HG03039 (cell line): ENCODE data around the gene GDF2.

ENCODE experiments used
- ATAC-seq: cut with Tn5 transposase; IDR thresholded peaks from one replicate; pipeline ENCODE4 v1.9.1; 2021; ENCODE audit warnings: mild to moderate bottlenecking, moderate library complexity; ENCODE audit not compliant: unreplicated experiment

GDF2 gene

DNA sequence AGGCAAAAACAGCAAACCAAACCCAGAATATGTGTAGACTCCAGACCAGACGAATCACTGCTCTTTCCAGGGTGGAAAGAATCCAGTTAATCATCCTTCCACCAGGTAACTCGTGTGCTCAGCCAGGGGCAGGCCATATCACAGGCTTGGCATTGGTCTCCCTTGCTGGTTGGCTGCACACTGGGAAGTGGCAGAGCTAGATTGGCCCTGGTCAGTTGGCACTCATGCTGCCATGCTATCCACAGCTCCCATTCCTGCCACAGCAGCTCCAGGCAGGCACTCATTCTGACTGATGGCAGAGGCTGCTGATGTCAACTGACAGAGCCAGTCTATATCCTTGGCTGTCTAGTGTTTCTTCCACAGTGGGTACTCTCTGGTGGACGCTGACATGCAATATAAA is 31.9 kb upstream of the GDF2 start:
- no peak for ATAC-seq

DNA sequence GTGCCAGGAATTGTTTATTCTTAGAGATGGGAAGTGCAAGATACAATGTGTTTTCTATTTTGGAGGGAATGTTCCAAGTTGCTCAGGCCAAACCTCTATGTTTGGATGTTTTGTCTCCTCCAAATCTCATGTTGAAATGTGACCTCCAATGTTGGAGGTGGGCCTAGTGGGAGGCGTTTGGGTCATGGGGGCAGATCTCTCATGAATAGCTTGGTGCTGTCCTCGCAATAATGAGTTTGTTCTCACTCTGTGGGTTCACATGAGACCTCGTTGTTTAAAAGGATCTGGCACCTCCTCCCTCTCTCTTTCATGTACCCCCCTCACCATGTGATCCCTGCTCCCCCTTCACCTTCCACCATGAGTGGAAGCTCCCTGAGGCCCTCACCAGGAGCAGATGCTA is 30.6 kb upstream of the GDF2 start:
- no peak for ATAC-seq

DNA sequence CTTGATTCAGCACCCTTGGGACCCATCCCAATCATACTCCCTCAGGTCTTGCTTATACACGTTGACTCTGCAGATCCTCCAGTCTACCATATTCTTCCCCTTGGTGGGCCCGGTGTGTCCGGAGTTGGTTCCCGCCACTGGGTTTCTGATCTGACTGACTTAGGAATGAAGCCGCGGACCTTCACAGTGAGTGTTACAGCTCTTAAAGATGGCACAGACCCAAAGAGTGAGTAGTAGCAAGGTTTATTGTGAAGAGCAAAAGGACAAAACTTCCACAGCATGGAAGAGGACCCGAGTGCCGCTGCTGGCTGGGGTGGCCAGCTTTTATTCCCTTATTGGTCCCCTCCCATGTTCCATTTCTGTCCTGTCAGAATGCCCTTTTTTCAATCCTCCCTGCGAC is 28.2 kb upstream of the GDF2 start:
- ATAC-seq: no peak

DNA sequence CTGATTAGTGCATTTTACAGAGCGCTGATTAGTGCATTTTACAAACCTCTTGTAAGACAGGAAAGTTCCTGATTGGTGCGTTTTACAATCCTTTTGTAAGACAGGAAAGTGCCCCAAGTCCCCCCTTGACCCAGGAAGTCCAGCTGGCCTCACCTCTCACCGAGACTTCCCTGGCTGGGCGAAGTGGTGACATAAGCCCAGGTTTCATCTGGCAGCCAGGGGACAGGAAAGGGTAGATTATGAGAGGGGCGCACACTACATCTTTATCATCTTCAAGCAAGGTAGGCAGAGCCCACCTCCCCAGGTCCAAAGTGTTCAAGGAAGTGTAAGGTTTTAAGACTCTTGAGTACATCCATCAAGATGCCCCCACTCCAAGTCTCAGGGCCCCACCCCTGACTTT is 27.8 kb upstream of the GDF2 start:
- ATAC-seq: no peak

DNA sequence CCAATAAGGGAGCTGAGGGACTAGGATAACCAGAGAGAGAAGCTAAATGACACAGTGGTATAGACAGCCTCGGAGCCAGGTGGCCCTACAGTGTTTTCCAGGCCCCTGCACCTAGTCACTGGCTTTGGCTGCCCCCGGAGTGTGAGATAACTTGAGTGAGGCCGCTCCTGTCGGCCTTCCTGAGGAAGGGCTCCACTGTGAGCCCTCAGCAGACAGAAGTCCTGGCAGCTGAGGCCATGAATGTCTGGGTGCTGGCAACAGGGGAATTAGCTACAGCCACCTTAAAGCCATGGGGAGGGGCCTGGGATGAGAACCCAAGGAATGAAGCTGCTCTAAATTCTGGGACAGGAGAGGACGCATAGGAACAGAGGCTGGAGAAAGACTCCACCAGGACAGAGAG is 26.8 kb upstream of the GDF2 start:
- ATAC-seq: no peak

DNA sequence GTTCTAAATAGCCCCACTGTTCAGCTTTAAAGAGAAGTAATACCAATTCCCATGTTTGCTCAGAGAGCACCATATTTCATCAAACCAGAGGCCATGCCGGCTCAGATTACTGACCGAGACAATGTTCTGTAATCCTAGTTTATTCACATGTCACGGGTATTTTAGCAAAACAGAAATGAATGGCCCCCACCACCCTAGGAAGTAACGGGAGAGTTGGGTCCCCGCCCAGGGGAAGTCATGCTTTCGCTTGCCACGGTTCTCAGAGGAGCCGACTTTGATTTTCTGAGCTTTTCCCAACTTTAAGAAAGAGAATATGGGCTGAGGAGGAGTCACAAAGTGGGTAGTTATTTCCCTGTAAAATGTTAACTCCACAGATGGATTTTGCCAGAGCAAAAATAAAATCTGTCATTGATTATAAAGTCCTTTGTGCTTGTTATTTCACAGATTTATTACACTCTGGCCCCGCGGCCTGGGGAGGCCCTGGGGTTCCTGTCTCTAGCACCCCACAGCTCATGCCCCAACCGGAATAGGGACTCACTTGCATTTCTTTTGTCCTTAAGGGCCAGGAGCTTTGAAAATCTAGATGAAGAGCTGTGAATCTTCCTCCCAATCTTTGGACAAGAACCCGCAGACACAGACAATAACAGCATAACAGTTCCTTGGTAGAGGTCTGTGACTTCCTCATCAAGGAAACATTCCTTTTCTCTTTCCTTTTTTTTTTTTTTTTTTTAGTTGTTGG is 25.9 kb upstream of the GDF2 start:
- ATAC-seq: no peak

DNA sequence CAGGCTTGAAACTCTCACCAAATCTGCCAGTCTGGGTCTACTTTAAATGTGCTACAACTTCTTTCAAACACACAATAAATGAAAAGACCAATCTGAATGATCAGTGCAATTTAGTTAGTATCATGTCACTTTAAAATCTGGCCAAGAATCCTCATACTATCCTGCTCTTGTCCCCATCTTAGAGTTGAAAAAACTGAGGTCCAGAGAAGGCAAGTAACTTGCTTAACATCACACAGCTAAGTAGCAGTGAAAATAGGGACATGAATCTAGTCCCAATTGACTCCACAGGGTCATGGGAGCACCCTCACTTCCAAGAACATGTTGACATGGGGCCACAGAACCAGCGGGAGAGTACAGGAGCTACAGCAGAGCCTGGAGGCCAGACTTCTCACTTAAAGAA is 25.3 kb upstream of the GDF2 start:
- no peak for ATAC-seq

DNA sequence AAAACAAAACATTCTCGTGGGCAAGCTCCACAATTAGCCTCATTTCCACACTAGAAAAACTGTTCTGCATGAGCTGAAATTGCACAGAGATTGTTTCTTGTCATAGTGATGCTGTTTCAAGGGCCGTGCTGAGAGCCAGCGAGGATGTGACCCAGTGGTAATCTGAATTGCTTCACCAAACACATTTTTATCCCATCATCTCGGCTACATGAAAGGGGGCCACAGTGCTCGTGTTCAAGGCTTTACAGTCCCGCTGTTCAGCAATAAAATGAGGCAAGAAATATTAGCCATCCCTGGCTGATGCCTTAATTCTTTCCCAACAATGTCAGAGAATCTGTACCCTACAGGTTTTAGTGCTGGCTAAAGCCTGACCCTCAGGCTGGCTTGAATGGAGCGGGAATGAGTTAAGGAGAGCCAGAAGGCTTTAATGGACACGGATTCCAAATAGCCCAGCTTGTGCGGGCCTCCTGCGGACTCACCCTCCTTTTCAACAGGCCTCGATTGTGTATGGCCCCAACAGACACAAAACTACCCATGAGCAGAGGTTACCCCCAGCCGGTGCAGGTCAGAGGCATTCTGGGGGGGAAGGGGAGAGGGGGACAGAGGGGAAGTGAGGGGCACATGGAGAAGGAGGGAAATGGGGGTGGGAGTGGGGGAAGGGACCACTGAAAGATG is 24.3 kb upstream of the GDF2 start:
- no peak for ATAC-seq

DNA sequence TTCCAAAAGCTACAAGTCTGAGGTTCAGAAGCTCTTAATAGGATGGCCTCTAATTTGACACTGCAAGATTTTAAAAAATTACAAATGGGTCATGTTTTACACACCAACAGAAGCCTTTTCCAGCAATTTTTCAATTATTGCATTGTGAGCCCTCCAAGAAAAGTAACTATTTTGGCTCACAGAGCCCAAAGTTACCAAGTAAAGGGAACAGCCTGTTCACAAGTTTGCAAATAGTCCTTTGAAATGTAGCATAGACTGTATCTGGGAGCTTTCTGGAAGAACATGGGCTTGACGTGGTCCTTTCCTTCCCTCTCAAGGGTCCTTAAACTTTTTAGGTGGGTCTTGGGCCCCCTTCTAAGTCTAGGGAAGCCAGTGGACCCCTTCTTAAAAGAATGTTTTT is 23.5 kb upstream of the GDF2 start:
- ATAC-seq: no peak

DNA sequence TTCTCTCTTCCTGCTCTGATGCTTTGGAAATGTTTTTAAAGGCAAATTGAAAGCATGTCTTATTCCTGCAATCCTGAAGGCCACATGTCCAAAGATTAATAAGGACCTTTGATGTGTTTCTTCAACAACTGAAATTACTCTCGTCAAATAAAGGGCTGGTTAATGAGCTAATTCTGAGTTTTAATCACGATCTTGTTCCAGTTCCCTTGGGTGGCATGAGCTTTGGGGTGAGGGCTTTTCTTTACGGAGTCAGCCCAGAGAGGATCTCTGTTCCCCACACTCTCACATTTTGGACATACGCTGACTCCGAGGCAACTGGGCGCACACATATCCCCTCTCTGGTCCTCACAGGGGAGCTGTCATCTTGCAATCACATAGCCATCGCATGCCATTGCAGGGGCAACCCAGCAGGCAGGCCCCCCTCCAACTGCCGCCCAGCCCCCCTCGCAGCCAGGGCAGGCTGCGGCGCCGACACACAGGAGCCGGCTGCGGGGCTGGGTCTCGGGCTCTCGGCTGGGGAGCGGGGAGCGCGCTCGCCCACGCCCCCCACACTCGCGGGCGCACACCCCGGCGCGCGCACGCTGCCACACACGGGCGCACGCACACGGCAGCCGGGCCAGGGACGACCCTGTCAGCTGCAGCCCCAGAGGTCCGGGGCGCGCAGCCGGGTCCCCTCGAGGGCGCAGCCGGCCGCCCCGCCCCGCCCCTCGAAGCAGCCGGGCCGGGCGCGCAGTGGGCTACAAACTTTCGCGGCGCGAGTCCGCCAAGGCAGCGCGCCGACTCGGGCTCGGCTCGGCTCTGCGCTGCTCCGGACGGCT is 22.4 kb upstream of the GDF2 start, which contains the start of gene GDF10:
Gene GDF10, plus strand, starts transcription at position 587 of the 818 bp plus-strand sequence. CDS start 455 bp downstream, outside the sequence.
- no peak for ATAC-seq

DNA sequence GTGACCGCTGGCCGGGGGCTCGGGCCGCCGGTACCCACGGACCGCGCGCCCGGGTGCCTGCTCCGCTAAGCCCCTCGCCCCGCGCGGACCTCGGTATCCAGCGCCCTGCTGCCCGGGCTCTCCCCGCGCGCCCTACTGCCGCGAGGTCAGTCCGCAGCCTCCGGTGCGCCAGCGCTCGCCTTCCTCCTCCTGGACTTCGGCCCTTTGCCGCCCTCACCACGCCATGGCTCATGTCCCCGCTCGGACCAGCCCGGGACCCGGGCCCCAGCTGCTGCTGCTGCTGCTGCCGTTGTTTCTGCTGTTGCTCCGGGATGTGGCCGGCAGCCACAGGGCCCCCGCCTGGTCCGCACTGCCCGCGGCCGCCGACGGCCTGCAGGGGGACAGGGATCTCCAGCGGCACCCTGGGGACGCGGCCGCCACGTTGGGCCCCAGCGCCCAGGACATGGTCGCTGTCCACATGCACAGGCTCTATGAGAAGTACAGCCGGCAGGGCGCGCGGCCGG is 21.8 kb upstream of the GDF2 start:
- ATAC-seq: no peak

DNA sequence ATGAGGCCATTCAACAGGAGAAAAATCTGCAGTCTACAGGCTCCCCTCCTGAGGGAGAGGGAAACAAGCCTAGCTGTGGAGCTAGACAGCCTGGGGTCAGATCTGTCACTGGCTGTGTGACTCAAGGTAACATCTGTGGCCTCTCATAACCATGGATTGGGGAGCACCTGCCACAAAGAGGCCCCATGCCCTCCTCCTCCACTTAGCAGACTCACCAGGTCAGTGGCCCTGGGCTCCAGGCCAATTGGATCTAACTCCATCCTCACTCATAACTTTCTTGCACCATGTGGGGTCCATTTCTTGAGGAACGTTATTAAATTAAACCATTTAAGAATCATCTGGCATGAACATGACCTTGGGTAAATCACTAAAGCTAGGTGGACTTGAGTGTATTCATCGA is 20.4 kb upstream of the GDF2 start:
- no peak for ATAC-seq

DNA sequence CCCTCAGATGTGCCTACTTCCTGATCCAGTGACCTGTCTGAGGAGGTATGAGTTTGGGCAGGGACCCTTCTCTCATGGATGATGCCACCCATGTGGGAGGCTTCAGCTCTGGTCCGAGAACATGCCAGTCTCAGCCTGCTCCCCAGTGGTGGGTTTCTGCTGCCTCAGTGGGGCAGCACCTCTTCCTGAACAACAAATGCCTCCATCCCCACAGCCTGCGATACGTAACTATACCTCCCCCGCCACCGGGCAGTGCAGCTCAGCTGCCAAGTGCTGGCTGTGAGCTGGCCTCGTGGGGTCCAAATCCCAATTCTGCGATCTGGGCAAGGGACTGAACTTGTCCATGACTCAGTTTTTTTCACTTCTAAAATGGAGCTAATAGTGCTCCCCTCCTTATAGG is 19.1 kb upstream of the GDF2 start:
- no peak for ATAC-seq

DNA sequence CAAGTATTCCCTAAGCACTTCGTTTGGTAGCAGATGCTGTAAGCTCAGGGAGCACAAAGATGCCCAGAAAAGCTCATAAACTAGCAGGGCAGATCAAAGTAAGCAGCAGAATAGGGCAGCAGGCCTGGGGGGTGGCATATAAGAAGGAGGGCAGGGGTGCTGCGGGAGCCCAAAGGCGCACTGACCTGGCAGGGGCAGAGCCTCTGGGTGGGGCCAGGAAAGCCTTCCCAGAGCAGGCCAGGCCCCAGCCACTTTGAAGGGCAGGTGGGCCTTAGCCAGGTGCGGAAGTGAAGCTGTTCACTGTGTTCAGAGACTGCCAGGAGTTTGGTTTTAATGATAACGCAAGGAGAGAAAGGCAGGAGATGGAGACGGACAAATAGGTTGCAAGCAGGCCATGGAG is 18.4 kb upstream of the GDF2 start:
- no peak for ATAC-seq

DNA sequence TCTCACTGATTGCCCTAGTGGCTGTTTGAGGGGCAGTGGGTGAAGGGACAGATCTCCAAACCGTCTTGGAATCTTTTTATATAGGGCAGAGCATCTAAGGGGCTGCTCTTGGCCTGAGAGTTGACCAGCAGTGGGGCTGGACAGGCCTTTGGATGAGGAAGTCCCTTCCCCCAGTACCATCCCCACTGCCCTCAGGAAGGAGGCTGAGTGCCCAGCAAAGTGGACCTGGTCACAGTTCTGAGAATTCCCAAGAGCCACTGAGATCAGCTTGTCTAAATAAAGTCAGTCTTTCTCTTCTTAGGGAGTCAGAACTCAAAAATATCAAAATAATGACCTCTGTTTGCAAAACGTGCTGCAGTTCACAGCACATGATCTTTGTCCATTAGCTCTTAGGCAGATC is 16.7 kb upstream of the GDF2 start:
- no peak for ATAC-seq

DNA sequence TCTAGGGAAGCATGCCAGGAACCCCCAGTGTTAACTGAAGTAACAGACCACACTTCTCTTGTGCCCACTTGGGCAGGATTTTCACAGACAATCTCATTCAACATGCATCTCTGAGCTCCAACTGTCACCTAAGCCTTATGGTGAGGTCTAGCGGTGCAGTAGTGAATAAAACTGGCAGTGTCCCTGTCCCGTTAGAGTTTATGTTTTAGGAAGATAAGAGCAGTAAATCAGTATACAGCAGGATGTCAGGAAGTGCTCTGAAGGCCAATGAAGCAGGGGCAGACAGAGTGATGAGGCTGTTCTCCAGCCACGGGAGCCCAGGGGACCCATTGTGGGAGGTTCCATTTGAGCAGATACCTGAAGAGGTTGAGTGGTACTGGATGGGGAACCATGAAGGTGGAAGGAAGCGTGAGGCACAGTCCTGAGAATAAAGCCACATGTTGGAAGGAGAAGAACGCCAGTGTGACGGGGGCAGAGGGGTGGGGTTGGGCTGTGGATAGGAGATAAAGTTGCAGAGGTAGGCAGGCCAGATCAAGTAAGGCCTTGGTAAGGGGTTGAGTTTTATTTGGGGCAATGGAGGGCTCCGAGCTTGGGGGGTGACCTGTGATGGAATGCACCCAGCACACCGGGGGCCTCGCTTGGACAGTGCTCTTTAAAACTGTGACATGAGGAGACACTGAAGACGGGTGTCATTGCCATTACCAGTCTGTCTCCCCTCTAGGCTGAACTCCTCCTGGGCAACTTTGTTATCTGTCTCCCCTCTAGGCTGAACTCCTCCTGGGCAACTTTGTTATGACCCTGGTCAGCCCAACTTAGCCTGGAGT is 15.7 kb upstream of the GDF2 start:
- no peak for ATAC-seq

DNA sequence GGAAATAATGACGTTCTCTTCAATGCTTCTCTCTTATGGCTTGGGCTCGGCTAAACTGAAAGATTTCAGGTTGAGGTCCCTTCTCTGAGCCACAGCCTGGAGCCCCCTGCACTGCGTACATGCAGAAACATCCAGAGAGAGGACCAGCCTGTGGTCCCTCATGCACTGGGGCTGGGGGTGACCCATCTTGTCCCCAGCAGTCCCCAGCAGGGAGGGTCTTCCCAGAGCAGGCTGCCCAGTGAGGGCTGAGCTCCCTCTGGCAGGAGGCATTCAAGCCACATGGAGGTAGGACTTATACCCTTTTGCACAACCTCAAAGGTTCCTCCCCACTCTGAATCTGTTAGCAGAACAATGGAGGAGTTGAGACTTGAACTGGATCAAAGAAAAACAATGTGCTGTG is 14.9 kb upstream of the GDF2 start:
- no peak for ATAC-seq

DNA sequence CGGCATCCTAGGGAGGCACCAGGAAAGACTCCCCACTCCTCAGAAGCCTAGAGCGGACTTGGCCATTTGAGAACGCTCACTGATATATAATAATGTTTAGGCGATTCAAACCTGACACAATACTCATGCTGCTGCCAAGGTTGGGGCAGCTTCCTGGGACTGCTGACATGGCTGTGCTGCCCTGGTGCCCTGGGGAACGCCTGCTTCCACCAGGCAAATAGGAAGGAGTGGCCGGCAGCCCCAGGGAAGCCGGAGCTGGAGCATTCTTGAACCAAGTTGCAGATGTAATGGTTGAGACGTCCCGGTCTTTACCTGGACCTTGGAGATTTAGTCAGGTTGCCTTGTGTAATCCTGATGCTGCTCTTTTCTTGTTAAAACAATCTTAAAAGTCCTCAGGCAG is 13.5 kb upstream of the GDF2 start:
- ATAC-seq: no peak

DNA sequence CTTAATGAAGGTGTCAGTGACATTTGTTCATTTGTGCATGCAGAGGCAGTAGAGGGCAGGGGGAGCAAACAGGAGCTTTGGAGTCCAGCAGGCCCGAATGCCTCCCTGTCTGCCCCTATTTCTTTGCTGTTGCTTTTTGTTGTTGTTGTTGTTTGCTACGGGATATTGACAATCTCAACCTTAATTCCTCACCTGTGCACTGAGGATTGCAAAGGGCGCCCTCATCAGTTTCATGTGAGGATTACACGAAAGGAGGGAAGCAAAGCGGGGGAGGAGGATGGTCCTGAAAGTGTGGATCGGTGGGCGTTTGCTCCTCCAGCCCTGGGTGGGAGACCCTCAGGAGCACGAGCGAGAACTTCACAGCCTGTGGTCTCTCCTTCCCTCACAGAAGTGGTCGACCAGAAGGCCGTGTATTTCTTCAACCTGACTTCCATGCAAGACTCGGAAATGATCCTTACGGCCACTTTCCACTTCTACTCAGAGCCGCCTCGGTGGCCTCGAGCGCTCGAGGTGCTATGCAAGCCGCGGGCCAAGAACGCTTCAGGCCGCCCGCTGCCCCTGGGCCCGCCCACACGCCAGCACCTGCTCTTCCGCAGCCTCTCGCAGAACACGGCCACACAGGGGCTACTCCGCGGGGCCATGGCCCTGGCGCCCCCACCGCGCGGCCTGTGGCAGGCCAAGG is 12.7 kb upstream of the GDF2 start:
- ATAC-seq: no peak

DNA sequence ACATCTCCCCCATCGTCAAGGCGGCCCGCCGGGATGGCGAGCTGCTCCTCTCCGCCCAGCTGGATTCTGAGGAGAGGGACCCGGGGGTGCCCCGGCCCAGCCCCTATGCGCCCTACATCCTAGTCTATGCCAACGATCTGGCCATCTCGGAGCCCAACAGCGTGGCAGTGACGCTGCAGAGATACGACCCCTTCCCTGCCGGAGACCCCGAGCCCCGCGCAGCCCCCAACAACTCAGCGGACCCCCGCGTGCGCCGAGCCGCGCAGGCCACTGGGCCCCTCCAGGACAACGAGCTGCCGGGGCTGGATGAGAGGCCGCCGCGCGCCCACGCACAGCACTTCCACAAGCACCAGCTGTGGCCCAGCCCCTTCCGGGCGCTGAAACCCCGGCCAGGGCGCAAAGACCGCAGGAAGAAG is 12.2 kb upstream of the GDF2 start:
- ATAC-seq: no peak
